ENCODE results near the gene THOP1.

Gene THOP1

GRCh38 chr19:2793577-2793976 lies 8.3 kb downstream of the THOP1 start:
- ATAC-seq (ENCODE audit: low read depth) = no peak
- Histone ChIP-seq H3K27me3 (ENCODE audit: insufficient read depth, poor library complexity, severe bottlenecking) (no peaks in the 10 kb centered on the region), H3K27ac (ENCODE audit: poor library complexity, severe bottlenecking) (no peak overlapping the region), H3K4me3 (ENCODE audit: severe bottlenecking) (no peak overlapping the region), H3K36me3 (ENCODE audit: low read depth) (peaks cover 54% of the 10 kb centered on the region), H3K9me3 (ENCODE audit: severe bottlenecking) (no peaks in the 10 kb centered on the region), H3K4me1 (ENCODE audit: insufficient read depth, poor library complexity, severe bottlenecking) (no peaks in the 10 kb centered on the region)
- DNase-seq (ENCODE audit: low spot score) = no peak
- no peak for TF ChIP-seq CTCF (IDR thresholded peaks at IDR 0.05; ENCODE audit: poor library complexity, severe bottlenecking)

GRCh38 chr19:2795827-2796658 lies 10.7 kb downstream of the THOP1 start:
- H3K4me3 ChIP-seq (ENCODE audit: severe bottlenecking) = no peak overlapping the region
- no peak for TF ChIP-seq CTCF (IDR thresholded peaks at IDR 0.05; ENCODE audit: poor library complexity, severe bottlenecking)
- H3K9me3 ChIP-seq (ENCODE audit: severe bottlenecking) = no peaks in the 10 kb centered on the region
- DNase-seq (ENCODE audit: low spot score) (no peak), ATAC-seq (ENCODE audit: low read depth) (no peak)
- no peaks in the 10 kb centered on the region for H3K27me3 ChIP-seq (ENCODE audit: insufficient read depth, poor library complexity, severe bottlenecking)
- H3K36me3 ChIP-seq (ENCODE audit: low read depth) = peaks cover 57% of the 10 kb centered on the region
- no peaks in the 10 kb centered on the region for H3K4me1 ChIP-seq (ENCODE audit: insufficient read depth, poor library complexity, severe bottlenecking)
- no peak overlapping the region for H3K27ac ChIP-seq (ENCODE audit: poor library complexity, severe bottlenecking)

- Histone ChIP-seq H3K9me3 (ENCODE audit: severe bottlenecking) (no peaks in the 10 kb centered on the region), H3K36me3 (ENCODE audit: low read depth) (peaks cover 57% of the 10 kb centered on the region), H3K4me3 (ENCODE audit: severe bottlenecking) (no peak overlapping the region), H3K27ac (ENCODE audit: poor library complexity, severe bottlenecking) (no peak overlapping the region), H3K4me1 (ENCODE audit: insufficient read depth, poor library complexity, severe bottlenecking) (no peaks in the 10 kb centered on the region), H3K27me3 (ENCODE audit: insufficient read depth, poor library complexity, severe bottlenecking) (no peaks in the 10 kb centered on the region)
- TF ChIP-seq CTCF (IDR thresholded peaks at IDR 0.05; ENCODE audit: poor library complexity, severe bottlenecking) = no peak
- DNase-seq (ENCODE audit: low spot score) (no peak), ATAC-seq (ENCODE audit: low read depth) (no peak)
Observed at GRCh38 chr19:2796659-2797266, 11.5 kb downstream of the THOP1 start.

DNA sequence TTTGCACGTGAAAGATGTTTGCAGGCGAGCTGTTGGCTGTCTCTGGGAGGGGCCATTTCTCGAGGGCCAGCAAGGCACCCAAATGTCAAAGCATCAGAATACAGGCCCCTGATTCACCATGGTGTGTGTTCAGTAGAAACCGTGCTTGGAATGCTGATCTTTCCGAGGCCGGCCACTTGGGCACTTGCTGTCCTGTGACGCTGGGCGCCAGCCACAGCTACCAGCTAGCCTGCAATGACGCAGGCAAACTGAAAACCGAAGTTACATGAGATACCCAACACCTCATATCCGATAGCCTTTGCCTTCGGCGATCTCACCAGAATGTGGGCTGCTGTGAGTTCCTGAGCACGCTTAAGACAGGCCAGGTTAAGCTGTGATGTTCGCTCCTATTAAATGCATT lies 12.0 kb downstream of the THOP1 start:
- Histone ChIP-seq H3K9me3 (ENCODE audit: severe bottlenecking) (no peaks in the 10 kb centered on the region), H3K27ac (ENCODE audit: poor library complexity, severe bottlenecking) (no peak overlapping the region), H3K4me3 (ENCODE audit: severe bottlenecking) (no peak overlapping the region), H3K4me1 (ENCODE audit: insufficient read depth, poor library complexity, severe bottlenecking) (no peaks in the 10 kb centered on the region), H3K36me3 (ENCODE audit: low read depth) (peaks cover 57% of the 10 kb centered on the region), H3K27me3 (ENCODE audit: insufficient read depth, poor library complexity, severe bottlenecking) (no peaks in the 10 kb centered on the region)
- ATAC-seq (ENCODE audit: low read depth) = no peak
- TF ChIP-seq CTCF (IDR thresholded peaks at IDR 0.05; ENCODE audit: poor library complexity, severe bottlenecking) = no peak
- DNase-seq (ENCODE audit: low spot score) = no peak
